Glomerular visceral epithelial cell (primary cell): Measurements from ENCODE around the gene SUCLG1.
"Not testable (repeated sequence)": the region's sequence is repeated elsewhere in the genome, so short reads cannot be mapped to it uniquely, and the experiment has no call there.

Source experiments
- DNase-seq: peaks from one replicate; pipeline ENCODE4 v3.0.0-alpha.2; 2016; ENCODE audit errors: extremely low spot score

The SUCLG1 gene

DNA sequence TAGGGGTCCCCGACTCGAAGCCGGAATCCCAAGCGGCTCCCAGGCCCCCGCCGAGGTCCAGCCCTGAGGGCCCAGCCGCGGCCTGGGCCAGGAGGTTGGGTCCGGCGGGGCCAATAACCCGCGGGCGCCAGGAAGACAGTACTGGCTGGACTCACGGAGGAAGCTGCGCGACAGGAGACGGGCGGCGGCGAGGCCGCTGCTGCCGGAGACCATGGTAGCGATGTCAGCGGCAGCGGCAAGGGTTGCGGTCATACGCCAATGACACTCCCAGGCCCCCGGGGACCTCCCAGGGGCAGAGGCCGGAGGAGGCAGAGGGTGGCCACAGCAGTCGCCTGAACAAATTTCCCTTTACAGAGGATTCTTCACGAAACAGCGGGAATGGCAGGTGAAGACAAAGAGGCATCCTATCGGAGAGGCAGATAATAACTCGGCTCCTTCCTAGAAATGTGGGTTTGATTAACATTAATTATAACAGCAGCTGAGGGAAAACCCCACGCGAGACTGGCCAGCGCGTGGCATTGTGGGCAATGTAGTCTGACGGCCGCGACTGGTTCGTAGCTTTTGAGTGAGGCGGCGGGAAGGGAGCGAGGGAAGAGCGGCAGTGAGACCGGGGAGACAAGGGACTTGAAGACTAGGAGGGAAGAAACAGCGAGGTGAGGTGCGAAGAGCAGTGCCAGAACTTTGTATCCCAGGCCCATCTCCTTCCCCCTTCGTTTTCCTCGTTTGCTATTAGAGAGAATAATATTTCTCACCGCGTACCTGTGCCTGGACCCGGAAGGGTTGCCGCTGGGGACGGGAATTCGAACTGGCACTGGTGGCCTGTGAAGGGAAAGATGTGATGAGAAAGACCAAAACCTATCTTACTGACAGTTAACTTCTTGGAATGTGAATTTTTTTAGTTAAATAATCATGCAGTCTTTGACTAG, at the start of gene SUCLG1:
TSS of gene SUCLG1 (minus strand) at position 263 of the 926 bp plus-strand sequence. CDS start at position 252, 11 bp downstream.
- peak; percentile 75 for DNase-seq

- DNase-seq = no peak
Observed at GRCh38 chr2:84498150-84498799, 39.2 kb upstream of the SUCLG1 start.

GRCh38 chr2:84497285-84497684, 38.2 kb upstream of the SUCLG1 start:
- DNase-seq = no peak

- no peak for DNase-seq
Observed at GRCh38 chr2:84496386-84496785, 37.3 kb upstream of the SUCLG1 start.

DNA sequence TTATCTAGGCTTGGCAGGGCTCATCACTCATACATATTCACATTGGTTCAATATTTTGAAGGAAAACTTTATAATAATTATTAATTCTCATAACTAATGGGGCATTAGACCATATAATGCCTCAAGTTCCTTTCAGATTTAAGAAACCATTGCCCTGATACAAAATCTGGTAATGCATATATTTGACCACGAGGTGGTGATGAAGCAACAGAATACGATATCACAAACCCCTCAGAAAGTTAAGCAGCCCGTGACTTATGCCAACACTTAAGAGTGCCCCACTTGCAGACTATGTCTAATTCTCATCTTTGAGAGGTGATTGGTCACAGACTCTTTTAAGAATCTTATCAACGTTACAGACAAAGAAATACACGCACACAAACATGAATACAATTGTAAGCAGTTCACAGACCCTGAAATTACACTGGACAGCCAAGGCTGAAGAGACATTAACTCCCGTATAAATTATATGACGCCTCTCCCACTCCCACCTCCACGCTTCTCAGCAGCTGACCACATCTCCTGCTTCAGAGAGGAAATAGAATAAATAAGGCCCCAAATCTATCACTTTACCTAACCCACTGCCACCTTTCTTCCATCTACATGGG, 36.6 kb upstream of the SUCLG1 start:
- DNase-seq = peak; percentile 59

DNA sequence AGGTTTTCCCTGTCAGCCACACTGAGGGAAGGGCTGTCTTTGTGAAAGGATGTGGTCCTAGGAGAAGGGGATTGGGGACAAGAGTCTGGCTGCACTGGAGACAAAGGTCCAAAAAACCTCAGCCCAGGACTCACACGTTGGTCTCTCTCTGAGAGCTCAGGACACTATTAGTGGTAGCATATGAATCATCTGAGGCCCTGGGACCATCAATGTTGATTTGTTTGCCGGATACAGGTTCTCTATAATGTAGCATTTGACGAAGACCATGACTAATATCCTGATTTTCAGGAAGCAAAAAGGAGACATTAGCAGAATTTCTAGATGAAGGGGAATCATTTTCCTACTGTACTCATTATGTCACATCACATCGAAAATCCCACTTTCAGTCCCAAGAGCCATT, 35.0 kb upstream of the SUCLG1 start:
- DNase-seq = peak; percentile 27

DNA sequence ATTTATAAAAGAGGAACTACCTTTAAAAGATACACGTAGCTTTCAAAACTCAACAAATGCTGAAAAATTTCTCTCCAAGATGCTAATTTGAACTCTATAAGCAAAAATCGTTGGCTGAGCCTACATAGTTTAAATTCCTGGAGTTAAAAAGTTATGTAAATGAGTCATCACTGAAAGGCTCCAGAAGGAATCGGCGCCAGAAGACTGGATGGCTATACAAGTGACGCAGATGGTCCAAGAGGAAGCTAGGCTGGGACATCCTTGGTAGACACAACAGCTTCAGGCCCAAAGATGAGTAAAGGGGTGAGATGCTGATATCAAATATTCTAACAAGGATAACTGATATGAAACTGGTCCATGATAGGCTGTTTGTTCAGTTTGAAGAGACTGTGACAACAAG, 34.4 kb upstream of the SUCLG1 start:
- DNase-seq = peak; percentile 81

- DNase-seq = no peak
Observed at GRCh38 chr2:84492571-84492970, 33.5 kb upstream of the SUCLG1 start.

- DNase-seq = no peak
Observed at GRCh38 chr2:84491741-84492140, 32.7 kb upstream of the SUCLG1 start.

DNA sequence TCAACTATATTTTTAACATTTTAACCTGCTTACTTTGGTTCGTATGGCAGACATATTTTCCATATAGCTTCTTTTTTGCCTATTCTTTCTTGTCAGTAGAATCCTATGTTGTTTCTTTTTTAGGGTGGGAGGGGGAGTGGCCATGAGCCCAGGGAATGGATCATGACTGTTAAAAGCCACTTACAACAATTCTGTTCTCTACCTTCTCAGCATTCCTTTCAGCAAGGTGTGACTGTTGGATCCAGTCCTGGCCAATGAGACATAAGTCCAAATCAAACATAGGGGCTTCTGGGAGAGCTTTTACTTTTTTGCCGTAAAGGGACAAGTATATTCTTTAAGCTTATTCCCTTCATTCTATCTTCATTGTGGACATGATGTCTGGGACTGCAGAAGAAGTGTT, 32.2 kb upstream of the SUCLG1 start:
- DNase-seq = no peak

GRCh38 chr2:84487298-84487996, 28.4 kb upstream of the SUCLG1 start:
- DNase-seq = no peak

- peak; percentile 87 for DNase-seq
Observed at GRCh38 chr2:84486441-84487115, 27.5 kb upstream of the SUCLG1 start.

DNA sequence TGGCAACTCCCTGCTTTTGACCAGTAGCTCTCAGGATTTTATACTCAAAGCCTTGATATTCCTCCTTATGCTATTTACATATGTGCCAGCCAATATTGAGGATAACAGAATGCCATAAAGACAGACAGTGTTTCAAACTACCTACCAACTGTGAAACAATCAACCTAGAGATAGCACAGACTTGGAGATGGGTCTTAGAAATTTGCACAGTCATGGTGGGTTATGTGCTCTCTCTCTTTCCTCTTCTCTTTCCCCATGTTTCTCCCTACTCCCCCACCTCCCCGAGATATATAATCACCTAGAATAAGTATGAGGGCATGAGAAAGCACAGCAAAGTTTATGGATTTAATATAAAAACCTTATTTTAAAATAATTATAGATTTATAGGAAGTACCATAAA, 24.2 kb upstream of the SUCLG1 start:
- DNase-seq = no peak

GRCh38 chr2:84482603-84483002, 23.5 kb upstream of the SUCLG1 start:
- DNase-seq = no peak

DNA sequence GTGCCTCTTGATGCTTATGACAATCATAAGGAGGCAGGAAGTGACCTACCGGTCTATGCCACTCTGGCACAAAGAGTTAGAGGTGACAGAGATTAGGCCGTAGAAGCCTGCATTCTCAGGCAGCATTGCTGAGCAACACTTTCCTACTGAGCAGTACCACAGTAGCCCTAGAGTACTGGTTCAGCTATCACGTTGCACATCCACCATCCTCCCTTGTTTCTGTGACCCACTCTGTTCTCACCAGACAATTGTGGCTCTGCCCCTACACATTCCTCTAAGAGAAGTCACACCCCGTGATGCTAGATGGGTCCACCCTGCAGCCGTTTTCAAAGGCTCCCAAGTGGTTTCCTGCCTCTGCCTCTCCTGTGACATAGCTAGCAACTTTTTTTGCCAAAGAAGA, 22.6 kb upstream of the SUCLG1 start:
- DNase-seq = peak; percentile 63

DNA sequence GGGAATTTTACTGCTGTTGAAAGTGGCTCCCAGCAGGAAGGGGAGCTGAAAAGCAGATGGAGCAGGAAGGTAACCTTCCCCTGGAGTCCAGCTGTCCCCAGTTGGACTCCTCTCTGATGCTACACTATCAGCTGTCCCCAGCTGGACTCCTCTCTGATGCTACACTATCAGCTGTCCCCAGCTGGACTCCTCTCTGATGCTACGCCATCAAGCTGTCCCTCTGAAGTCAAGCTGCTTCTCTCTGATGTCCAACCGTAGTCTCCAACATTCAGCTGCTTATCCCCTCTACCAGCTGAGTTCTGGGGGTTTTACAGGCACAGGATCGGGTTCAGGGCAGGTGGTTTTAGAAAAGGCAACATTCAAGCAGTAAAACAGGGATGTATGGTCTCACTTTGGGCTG, 19.8 kb upstream of the SUCLG1 start:
- DNase-seq = no peak

GRCh38 chr2:84477886-84478285, 18.8 kb upstream of the SUCLG1 start:
- no peak for DNase-seq

DNA sequence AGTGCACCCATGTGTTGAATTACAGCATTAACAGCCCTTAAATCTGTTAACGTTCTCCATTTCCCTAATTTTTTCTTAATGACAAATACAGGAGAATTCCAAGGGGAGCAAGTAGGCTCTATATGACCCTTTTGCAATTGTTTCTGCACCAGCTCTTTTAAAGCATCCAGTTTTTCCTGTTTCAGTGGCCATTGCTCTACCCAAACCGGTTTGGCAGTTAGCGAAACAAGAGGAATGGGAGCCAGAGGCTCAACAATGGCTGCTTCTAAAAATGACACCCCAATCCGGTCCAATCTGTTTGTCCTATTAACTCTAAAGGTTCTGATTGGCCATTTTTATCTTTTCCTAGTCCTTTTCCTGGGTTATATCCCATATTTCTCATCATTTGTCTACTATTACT, 15.1 kb upstream of the SUCLG1 start:
- DNase-seq = no peak

GRCh38 chr2:84472856-84473565, 13.9 kb upstream of the SUCLG1 start:
- DNase-seq = no peak

DNA sequence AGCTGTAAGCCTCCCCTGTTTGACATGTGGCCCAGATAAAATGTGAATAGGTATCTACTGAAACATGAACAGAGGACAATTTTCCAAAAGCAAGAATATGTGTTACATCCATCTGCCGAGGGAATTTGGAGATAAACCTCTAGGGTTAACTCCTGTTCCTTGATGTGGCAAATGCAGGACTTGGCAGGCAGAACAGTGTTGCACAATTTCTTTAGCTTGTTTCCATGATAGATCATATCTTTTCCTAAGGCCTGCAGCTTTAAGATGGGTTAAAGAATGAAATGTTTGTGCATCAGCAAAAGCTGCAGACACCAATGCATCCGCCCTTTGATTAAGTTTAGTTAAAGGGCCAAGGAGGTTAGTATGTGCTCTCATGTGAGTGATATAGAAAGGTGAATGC, 13.3 kb upstream of the SUCLG1 start:
- not testable (repeated sequence) for DNase-seq

- DNase-seq = no peak
Observed at GRCh38 chr2:84467389-84467788, 8.3 kb upstream of the SUCLG1 start.
